Measurements from ENCODE around the gene MICA.
"Not testable (repeated sequence)": the region's sequence is repeated elsewhere in the genome, so short reads cannot be mapped to it uniquely, and the experiment has no call there.

Gene MICA

DNA sequence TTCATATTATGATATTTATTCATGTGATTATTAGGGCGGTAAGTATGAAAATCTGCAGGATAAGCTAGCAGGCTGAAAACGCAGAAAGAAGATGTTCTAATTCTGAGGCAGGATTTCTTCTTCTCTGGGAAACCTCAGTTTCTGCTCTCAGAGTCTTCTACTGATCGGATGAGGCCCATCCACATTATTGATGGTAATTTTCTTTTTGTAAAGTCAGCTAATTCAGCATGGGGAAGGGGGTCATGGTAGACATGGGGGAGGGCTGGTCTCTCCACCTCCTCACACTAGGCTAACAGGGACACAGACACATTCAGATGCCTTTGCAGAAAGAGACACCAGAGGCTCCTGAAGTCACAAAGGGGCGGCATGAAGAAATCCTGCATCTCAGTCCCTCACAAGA is 21.7 kb upstream of the MICA start:
- DNase-seq (ENCODE audit: low spot score) = no peak

DNA sequence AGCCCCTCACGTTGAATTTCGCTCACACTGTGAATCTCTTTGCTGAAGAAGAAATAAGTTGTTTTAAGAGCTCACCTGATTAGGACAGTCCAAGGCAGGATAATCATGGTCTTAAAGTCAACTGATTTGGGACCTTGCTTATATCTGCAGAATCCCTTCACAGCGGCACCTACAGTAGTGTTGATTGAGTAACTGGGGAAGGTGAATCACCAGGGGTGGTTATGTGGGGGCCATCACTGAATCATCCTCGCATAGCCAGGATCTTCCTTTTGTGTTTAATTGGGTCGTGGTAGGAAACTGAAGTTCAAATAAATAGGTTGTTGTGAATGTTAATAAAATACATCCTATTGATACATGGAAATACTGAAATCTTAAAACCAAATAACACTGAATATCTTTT is 20.2 kb upstream of the MICA start:
- no peak for DNase-seq (ENCODE audit: low spot score)

DNA sequence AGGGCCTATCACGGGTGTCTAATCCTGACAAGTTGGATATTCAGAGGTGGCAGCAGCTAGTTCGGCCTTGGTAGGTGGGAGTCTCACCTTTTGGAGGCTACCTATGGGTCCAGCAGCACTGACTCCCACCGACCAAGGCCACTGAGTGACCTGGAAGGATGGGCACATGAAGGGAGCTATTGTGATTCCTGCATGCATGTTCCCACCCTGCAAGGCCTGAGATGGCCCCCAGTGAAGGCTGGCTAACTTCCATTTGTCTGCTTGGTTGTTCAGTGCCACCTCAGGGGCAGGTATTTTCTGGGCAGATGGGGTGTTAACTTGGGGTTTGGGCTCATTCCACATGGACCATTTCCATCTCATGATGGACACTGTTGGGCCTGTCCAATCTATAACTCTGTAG is 18.4 kb upstream of the MICA start:
- no peak for DNase-seq (ENCODE audit: low spot score)

DNA sequence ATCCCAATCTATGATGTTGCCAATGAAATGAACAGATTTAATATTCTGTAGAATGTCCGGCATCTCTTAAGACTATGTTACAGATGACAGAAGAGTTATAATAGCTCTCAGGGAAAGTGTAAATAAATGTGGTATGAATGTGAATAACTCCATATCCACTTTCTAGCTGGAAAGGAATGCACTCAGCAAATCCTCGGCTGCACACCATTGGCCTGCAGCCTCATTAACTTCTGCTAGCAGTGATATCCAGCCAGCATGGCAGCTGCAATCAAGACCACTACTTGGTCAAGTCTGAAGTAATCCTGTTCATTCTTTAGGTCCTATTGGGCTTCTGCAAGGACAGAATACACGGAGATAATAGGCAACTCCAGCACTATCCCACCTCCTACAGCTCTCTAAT is 17.3 kb upstream of the MICA start:
- no peak for DNase-seq (ENCODE audit: low spot score)

DNA sequence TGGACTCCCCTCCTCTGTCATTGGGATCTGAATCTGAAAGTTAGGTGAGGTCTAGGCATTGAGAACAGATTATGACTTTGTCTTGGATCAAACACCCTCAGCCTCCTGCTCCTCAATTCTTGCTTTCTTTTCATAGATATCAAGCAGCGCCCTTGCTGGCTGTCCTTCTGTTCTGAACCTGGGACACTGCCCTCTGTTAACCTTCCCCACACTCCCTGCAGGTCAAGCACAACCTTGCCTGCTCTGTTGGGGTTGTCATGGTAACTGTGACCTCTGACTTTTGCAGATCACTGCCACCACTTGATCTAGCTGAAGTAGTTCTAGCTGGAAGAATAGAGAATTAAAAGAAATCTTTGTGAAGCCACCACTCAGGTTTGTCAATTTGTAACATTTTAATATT is 16.4 kb upstream of the MICA start:
- DNase-seq (ENCODE audit: low spot score) = no peak

DNA sequence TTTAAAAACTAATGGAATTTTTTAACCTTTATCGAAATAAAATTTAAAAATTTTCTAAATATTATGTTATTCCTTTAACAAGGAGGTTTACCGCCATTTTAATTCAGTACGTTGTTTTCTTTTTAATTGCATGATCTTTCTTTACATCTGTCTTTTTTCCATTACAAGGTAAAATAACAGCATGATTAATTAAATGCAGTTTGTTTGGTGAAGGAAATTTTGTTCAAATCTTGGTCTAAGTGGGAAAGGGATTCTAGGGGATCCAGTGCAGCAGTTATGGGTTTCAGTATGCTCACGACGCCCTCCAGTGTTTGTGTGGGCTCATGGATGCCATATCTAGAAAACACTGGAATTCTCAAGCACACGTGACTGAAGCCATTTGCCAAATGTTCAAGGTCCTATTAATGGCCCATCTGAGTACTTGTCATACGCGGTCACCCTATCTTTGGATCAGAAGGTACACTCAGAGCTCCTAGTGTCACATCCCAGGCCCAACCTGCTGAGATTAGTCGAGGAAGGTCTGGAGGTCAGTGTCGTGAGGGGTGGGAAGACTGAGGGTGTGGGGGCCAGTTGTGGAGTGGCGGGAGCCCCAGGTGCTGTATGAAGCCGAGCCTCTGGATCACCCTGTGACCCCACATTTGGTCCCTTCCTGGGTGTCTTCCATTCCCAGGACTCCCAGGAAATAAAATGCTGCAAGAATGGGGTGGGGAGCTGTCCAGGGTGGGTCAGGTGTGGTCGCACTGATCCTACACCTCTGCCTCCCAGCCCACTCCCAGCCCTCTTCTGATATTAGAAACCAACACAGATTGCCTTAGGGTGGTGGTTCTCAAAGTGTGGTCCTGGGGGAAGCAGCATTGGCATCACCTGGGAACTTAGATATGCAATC is 14.2 kb upstream of the MICA start:
- not testable (repeated sequence) for DNase-seq (ENCODE audit: low spot score)

DNA sequence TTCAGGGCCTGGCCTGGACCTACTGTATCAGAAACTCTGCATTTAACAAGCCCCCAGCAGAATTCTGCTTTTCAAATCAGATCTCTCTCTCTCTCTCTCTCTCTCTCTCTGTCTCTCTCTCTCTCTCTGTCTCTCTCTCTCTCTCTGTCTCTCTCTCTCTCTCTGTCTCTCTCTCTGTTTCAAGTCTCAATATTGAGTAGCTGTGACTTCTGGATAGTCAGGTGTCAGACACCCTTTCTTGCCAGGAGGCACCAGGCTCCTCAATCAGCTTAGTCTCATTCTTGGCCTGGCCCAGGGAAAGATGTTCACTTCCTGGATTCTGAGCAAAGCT is 13.6 kb upstream of the MICA start:
- not testable (repeated sequence) for DNase-seq (ENCODE audit: low spot score)

DNA sequence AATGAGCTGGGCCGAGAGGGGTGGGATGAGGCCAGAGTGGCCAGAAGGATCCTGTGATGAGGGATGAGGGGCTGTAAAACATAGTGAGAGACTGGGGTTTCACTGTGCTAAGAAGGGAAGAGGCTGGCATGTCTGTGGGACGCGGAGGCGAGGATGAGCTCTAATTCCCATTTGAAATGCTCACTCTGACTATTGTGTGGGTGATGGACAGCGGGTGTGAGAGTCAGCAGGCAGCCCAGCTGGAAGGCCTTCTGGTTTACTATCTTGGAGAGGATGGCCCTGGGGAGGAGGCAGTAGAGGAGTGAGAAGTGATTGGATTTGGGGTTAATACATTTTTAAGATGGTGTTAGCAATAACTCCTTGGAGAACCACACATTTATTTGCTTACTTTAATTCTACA is 9.5 kb upstream of the MICA start:
- DNase-seq (ENCODE audit: low spot score) = no peak

DNA sequence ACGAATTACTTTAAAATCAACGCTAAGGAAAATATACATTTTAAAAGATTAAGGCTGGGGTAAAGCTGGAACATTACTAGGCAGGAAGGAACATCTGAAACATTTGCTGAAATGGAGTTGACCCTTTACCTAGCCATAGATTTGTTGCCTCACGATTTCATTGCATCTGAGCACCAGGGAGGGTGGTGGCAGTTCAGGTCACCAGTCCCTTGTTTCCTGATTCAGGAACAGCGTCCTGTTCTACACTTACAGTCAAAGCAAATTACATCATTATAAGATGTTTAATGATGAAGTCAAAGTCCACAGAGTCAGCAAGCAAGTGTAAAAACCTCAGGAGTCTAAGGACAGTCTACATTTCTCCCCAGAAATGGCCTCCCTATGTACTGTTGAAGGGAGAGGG is 9.0 kb upstream of the MICA start:
- DNase-seq (ENCODE audit: low spot score) = no peak

DNA sequence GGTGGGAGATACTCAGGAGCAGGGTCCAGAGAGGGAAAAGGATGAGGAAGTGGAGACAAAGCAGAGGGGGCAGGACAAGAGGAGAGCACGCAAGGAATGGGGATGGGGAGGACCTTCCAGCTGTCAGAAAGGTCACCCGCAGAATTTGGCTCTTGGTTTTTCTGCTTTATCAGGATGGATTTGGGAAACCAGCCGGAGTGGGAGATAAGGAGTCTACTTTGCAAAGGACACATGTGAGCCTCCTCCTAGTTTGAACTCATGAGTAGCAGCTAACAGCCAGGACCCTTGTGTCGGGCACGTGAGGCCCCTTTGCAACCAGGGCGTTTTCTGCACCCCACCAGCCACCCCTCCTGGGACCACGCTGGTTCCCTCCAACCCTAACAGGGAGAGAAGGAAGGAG is 7.6 kb upstream of the MICA start:
- no peak for DNase-seq (ENCODE audit: low spot score)

DNA sequence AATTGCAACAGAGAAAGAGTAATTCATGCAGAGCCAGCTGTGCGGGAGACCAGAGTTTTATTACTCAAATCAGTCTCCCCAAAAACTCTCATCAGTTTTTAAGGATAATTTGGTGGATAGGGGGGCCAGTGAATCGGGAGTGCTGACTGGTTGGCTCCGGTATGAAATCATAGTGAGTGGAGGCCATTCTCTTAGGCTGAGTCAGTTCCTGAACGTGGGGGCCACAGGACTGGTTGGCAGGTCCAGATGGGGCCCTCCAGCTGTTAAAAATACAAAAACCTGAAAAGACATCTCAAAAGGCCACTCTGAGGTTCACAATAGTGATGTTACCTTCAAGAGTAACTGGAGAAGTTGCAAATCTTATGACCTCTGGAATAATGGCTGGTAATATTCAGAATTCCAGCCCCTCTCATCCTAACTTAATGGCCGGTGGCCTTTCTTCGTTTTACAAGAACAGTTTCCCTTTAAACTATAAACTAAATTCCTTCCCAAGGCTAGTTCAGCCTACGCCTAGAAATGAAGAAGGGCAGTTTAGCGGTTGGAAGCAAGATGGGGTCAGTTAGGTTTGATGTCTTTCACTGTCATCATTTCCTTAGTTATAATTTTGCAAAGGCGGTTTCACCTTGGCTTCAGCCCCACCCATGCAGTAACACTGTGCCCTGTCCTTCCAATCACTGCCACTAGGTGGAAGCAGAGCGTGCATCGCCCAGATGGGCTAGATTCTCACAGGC is 6.8 kb upstream of the MICA start:
- DNase-seq (ENCODE audit: low spot score) = peak; percentile 49

DNA sequence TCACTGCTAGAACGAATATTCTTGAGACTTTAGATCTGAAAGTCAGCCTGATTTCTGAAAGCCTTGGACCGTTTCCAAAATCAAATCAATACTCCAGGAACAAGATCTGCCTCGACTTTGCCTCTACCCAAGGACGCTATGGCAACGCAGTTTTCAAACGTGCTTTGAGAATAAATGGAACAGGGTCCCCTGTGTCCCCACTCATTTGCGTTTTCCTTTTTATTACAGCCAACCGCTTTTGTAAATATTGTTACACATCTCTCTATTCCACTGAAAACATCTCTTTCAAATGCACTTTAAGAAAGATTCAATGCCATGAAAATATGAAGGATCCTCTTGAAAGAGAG is 6.3 kb upstream of the MICA start:
- not testable (repeated sequence) for DNase-seq (ENCODE audit: low spot score)

DNA sequence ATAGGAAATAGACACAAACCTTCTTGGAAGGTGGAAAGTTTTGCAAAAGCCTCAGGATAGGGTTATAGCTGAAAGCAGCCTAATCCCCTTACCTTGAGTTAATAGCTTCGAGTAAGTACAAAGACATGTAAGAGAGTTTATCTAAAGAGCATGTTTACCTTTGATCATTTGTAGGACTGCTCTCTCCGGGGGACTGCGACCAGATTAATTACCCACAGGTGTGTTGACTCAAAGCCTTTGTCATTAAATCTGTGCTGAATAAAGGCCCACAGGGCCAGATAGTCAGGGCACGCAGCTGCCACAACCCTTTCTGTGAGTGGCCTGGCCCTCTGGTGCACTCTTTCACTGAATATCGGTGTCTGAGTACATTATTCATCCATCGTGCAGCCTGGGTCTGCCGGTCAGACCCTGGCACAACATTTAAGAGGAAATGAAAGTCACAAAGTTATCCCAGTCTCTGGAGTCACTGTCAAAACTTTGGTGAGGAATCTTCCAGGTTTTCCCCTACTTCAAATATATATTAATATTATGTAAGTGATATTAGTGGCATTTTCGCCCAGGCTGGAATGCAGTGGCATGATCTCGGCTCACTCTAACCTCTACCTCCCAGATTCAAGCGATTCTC is 5.4 kb upstream of the MICA start:
- DNase-seq (ENCODE audit: low spot score) = no peak

DNA sequence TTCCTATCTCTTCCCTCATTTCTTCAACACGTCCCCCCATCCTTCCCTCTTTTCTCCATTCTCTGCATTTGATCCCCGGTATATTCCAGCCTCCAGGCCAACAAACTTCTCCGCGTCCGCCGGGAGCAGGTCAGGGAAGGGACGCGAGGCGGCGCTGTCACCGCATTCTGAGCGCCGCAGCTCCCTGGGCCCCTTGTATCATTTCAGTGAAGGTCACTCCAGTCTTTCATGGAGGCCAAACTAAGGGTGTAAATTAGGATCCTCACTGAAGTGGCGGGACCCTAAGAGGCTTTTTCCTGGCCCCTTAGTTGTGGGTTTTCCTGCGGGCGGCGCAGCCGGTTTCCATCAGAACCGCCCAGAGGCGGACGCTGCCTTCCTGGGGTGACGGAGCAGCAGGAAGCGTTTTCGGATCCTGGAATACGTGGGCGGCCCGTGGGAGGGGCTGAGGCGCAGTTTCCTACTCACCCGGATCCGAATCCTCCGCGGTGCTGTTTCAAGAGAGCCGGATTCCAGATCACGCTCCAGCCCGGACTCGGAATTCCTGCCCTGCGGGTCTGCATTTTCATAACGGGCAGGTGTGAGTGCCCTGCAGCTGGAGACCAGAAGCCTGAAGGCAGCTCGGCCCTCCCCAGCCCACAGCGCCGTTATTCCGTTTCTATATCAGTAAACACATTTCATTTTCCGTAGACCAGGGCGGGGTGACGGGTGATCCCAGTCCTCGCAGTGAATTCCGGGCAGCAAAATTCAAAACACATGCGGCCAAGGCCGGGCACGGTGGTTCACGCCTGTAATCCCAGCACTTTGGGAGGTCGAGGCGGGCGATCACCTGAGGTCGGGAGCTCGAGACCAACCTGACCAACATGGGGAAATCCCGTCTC is 3.6 kb upstream of the MICA start:
- no peak for DNase-seq (ENCODE audit: low spot score)

DNA sequence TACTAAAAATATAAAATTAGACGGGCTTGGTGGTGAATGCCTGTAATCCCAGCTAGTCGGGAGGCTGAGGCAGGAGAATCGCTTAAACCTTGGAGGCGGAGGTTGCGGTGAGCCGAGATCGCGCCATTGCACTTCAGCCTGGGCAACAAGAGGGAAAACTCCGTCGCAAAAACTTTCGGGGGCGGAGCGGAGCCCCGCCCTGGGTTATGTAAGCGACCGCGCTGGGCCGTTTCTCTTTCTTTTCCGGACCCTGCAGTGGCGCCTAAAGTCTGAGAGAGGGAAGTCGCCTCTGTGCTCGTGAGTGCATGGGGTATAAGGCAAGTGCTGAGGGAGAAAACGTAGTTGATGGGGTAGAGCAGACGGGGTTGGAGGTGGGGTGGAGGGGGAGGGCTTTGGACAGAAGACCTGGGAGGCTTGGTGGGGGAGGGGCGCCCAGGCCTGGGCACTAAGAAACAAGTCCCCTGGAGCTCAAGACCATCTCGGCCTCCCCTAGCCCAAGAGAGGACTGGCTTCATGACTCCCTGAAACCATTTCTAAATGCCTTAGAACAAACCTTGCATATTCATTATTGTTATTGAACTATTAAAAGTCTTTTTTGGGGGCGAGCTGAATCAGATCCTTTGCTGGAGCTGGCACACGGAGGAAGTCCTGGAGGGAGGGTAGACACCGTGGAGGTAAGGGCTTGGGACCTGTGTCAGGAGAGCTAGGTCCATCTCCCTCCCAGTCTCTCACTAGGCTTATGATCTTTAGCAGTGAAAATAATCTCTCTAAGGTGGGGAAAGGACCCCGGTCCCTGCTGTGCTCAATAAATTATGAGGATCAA is 2.7 kb upstream of the MICA start:
- no peak for DNase-seq (ENCODE audit: low spot score)

DNA sequence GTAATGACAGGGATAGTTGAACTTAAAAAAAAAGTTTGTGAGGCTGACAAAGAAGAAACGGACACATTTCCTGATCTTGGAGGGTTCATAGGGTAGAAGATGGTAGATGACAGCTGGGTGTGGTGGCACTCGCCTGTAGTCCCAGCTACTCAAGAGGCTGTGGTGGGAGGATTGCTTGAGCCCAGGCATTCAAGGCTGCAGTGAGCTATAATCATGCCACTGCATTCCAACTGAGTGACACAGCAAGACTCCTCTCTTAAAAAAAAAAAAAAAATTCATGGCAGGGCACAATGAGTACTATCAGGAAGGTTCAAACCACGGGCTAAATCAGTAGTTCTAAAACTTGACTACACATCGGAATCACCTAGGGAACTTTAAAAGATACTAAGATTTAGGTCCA is 2.0 kb upstream of the MICA start:
- DNase-seq (ENCODE audit: low spot score) = no peak

DNA sequence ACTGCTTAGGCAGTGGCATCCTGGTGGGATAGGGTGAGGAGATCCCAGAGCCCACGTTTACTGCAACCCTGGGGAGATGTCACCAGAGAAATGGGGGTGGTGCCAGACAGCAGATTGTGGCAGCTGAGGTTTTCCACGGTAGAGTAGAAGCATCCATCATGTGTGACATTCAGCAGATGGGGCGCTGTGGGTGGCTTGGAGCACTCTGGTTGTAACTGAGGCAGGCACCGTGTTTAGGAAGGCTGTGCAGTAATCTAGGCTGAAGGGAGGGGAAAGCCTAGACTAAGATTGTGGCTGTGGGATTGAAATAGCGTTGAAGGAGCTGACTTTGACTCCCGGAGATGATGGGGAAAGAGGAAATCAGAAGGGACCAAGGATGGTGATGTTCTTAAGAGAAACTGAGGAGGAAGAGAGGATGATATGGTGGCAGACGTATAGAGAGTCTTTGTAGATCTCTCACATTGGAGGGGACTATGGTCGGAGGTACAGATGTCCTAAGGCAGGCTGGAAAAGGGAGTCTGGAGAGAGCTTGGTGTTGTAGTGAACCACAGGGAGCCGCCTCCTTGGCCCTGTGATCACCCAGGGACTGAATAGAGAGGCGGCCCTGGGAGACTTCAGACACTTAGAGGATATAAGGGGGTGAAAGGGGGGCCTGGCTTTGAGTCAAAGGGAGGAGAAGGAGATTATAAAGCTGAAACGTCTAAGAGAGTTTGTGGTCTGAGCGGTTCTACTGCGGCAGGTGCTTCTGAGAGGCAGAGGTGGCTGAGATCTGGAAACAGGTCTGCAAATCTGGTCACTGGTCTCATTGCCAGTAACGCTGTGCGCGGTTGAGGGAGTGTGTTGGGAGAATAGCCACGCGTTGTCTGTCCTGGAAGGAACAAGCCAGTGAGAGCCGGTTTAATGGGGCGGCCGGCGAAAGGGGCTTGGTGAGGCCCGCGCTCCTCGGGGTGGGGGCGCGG is 792 bp upstream of the MICA start:
- no peak for DNase-seq (ENCODE audit: low spot score)

DNA sequence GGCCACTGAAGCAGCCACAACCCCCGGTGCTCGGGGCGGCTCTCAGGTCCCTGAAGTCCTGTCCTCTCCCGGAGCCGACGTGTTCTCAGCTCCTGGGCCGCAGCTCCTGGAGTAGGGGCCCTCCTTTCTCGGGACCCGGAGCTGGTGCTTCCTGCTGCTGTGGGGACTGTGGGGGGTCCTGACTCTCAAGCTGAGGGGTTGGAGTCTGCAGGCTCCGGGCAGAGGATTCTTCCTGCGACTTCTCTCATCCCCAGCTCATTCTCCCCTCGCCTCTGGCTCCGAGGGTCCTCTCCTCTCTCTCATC is 618 bp downstream of the MICA start:
- DNase-seq (ENCODE audit: low spot score) = not testable (repeated sequence)

DNA sequence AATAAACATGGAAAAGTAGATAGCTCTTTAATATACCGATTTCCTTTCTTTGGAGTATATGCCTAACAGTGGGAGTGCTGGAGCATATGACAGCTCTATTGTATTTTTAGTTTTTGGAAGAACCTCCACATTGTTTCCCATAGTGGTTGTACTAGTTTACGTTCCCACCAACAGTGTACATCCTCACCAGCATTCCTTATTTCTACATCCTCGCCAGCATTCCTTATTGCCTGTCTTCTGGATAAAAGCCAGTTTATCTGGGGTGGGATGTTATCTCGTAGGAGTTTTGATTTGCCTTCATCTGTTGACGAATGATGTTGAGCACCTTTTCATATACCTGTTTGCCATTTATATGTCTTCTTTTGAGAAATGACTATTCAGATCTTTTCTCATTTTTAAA is 2.6 kb downstream of the MICA start:
- DNase-seq (ENCODE audit: low spot score) = no peak

DNA sequence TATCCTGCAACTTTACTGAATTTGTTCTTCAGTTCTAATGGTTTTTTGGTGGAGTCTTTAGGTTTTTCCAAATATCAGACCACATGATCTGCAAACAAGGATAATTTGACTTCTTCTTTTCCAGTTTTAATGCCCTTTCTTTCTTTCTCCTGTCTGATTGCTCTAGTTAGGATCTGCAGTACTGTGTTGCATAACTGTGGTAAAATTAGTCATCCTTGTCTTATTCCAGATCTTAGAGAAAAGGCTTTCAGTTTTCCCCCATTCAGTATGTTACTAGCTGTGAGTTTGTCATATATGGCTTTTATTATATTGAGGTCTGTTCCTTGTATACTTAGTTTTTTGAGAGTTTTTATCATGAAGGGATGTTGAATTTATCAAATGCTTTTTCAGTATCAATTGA is 4.3 kb downstream of the MICA start:
- no peak for DNase-seq (ENCODE audit: low spot score)

All from SK-N-DZ (cell line).